Measurements from ENCODE around the gene TERT.

Gene TERT

GRCh38 chr5:1312206-1312605 lies 17.3 kb upstream of the TERT start:
- Histone ChIP-seq H3K27ac (ENCODE audit: low read depth, low read length) (peak overlapping the region; percentile 97), H3K36me3 (ENCODE audit: low read length) (0 out of 2 replicates have a peak, but pooled peaks cover 4% of the 10 kb centered on the region), H3F3A (ENCODE audit: insufficient read depth) (peaks cover 72% of the 10 kb centered on the region), H3K27me3 (ENCODE audit: low read length) (no peaks in the 10 kb centered on the region), H3K9me2 (replicated peaks; ENCODE audit: insufficient read depth, low read length) (no peaks in the 10 kb centered on the region), H3K79me2 (ENCODE audit: insufficient read depth, low read length) (no peaks in the 10 kb centered on the region), H4K20me1 (ENCODE audit: low read depth, low read length) (no peaks in the 10 kb centered on the region), H3K4me2 (ENCODE audit: low read depth, low read length, poor library complexity, severe bottlenecking) (peak overlapping the region; percentile 64), H3K9ac (ENCODE audit: low read length) (peak overlapping the region; percentile 44), H3K4me3 (ENCODE audit: insufficient read depth, low read length, poor library complexity, severe bottlenecking) (no peak overlapping the region), H3K9me3 (ENCODE audit: insufficient read depth, low read length) (peaks cover 20% of the 10 kb centered on the region), H2AFZ (ENCODE audit: low read depth, low read length, severe bottlenecking) (no peak overlapping the region)
- TF ChIP-seq CTCF (IDR thresholded peaks at IDR 0.05; ENCODE audit: insufficient read depth, low read length, poor library complexity, severe bottlenecking): no peak
- TF ChIP-seq EZH2phosphoT487 (conservative IDR thresholded peaks at IDR 0.05; ENCODE audit: low read length): no peak

GRCh38 chr5:1311439-1312055 lies 16.7 kb upstream of the TERT start:
- no peaks in the 10 kb centered on the region for H3K9me2 ChIP-seq (replicated peaks; ENCODE audit: insufficient read depth, low read length)
- no peak for TF ChIP-seq EZH2phosphoT487 (conservative IDR thresholded peaks at IDR 0.05; ENCODE audit: low read length)
- TF ChIP-seq CTCF (IDR thresholded peaks at IDR 0.05; ENCODE audit: insufficient read depth, low read length, poor library complexity, severe bottlenecking): no peak
- H3K4me2 ChIP-seq (ENCODE audit: low read depth, low read length, poor library complexity, severe bottlenecking): peak overlapping the region; percentile 64
- no peak overlapping the region for H2AFZ ChIP-seq (ENCODE audit: low read depth, low read length, severe bottlenecking)
- no peaks in the 10 kb centered on the region for H3K79me2 ChIP-seq (ENCODE audit: insufficient read depth, low read length)
- H3K36me3 ChIP-seq (ENCODE audit: low read length): 0 out of 2 replicates have a peak, but pooled peaks cover 4% of the 10 kb centered on the region
- peaks cover 20% of the 10 kb centered on the region for H3K9me3 ChIP-seq (ENCODE audit: insufficient read depth, low read length)
- peaks cover 70% of the 10 kb centered on the region for H3F3A ChIP-seq (ENCODE audit: insufficient read depth)
- 0 out of 2 replicates have a peak overlapping the region, but pooled peaks have one; percentile 44 for H3K9ac ChIP-seq (ENCODE audit: low read length)
- H3K4me3 ChIP-seq (ENCODE audit: insufficient read depth, low read length, poor library complexity, severe bottlenecking): no peak overlapping the region
- no peaks in the 10 kb centered on the region for H3K27me3 ChIP-seq (ENCODE audit: low read length)
- no peaks in the 10 kb centered on the region for H4K20me1 ChIP-seq (ENCODE audit: low read depth, low read length)
- H3K27ac ChIP-seq (ENCODE audit: low read depth, low read length): peak overlapping the region; percentile 97

GRCh38 chr5:1310118-1310517 lies 15.2 kb upstream of the TERT start:
- Histone ChIP-seq H3K9ac (ENCODE audit: low read length) (no peak overlapping the region), H3K27ac (ENCODE audit: low read depth, low read length) (peak overlapping the region; percentile 97; the same call in 1 of the 2 replicates), H3K9me3 (ENCODE audit: insufficient read depth, low read length) (peaks cover 20% of the 10 kb centered on the region), H2AFZ (ENCODE audit: low read depth, low read length, severe bottlenecking) (no peak overlapping the region), H3K27me3 (ENCODE audit: low read length) (no peaks in the 10 kb centered on the region), H3K4me2 (ENCODE audit: low read depth, low read length, poor library complexity, severe bottlenecking) (no peak overlapping the region), H3K4me3 (ENCODE audit: insufficient read depth, low read length, poor library complexity, severe bottlenecking) (no peak overlapping the region), H3K9me2 (replicated peaks; ENCODE audit: insufficient read depth, low read length) (no peaks in the 10 kb centered on the region), H3K36me3 (ENCODE audit: low read length) (0 out of 2 replicates have a peak, but pooled peaks cover 4% of the 10 kb centered on the region), H4K20me1 (ENCODE audit: low read depth, low read length) (no peaks in the 10 kb centered on the region), H3F3A (ENCODE audit: insufficient read depth) (peaks cover 59% of the 10 kb centered on the region), H3K79me2 (ENCODE audit: insufficient read depth, low read length) (no peaks in the 10 kb centered on the region)
- TF ChIP-seq EZH2phosphoT487 (conservative IDR thresholded peaks at IDR 0.05; ENCODE audit: low read length) (no peak), CTCF (IDR thresholded peaks at IDR 0.05; ENCODE audit: insufficient read depth, low read length, poor library complexity, severe bottlenecking) (no peak)
